HepG2 (cell line): Measurements from ENCODE around the gene MPP7. TPM values are rescaled to one million over a fixed set of nuclear protein-coding genes. Genes with fewer than 3 reads are reported as not detected.

Experiments used
- ATAC-seq: fragments of 200-7000 bp; cut with Tn5 transposase; 3 replicates; pipeline ENCODE4 v1.9.1; 2020; ENCODE audit warnings: mild to moderate bottlenecking, moderate library complexity
- BruUV-seq: library from RNA; stranded (reverse); fragments of 400-500 nt; replicated peaks from 2 replicates; lab custom pipeline; 2021; lab: Mats Ljungman, UMichigan
- CTCF ChIA-PET: fragments of 300-600 bp; formaldehyde crosslinking; extraction: SDS; loops from one replicate; lab custom pipeline; 2021; ENCODE audit warnings: low total read pairs, inconsistent platforms, low intra/inter-chr PET ratio; lab: Yijun Ruan, JAX
- POLR2A ChIA-PET: fragments of 350-600 bp; sonication (Branson Sonifier 250); formaldehyde crosslinking; loops from one replicate; lab custom pipeline; 2020; ENCODE audit warnings: antibody characterized with exemption, inconsistent platforms; lab: Yijun Ruan, JAX
- DNase-seq: peaks from one replicate; pipeline ENCODE4 v3.0.0-alpha.2; 2015; ENCODE audit warnings: low spot score
- FAIRE-seq: peaks from 3 replicates; lab custom pipeline; 2011; peaks lifted over from hg19 to GRCh38; lab: Jason Lieb, UNC
- H2AFZ ChIP-seq: one replicate; pipeline ENCODE4 v1.6.1; 2011; ENCODE audit warnings: low read length, inconsistent platforms
- H3K27ac ChIP-seq: fragments of 300-600 bp; 3 replicates; pipeline ENCODE4 v1.8.0; 2011; ENCODE audit warnings: mixed run types, mild to moderate bottlenecking, mixed read lengths, low read length, inconsistent platforms; ENCODE audit not compliant: insufficient read depth; ENCODE audit errors: extremely low read length
- H3K27me3 ChIP-seq, 2 experiments: fragments of 200-600 bp in 1 of 2; 2 replicates in 1 of 2; 3 replicates in 1 of 2; pipeline versions ENCODE4 v1.6.0 to v1.8.0; 2011; ENCODE audit warnings: low read length in 2 of 2, mild to moderate bottlenecking in 2 of 2, moderate library complexity in 2 of 2, inconsistent platforms in 1 of 2; ENCODE audit not compliant: insufficient read depth in 2 of 2, control insufficient read depth in 1 of 2
- H3K36me3 ChIP-seq, 2 experiments: fragments of 200-600 bp in 1 of 2; replicated peaks in 1 of 2; 2 replicates in 1 of 2; 3 replicates in 1 of 2; pipeline versions ENCODE4 v1.5.1 to v1.8.0; 2011; ENCODE audit warnings: low read length in 2 of 2, inconsistent platforms in 1 of 2; ENCODE audit not compliant: insufficient read depth in 2 of 2, control insufficient read depth in 1 of 2
- H3K4me1 ChIP-seq: 2 replicates; pipeline ENCODE4 v1.5.1; 2012; ENCODE audit warnings: low read length, inconsistent platforms; ENCODE audit not compliant: insufficient read depth
- H3K4me2 ChIP-seq: 2 replicates; pipeline ENCODE4 v1.6.0; 2011; ENCODE audit warnings: low read depth, low read length, inconsistent platforms
- H3K4me3 ChIP-seq, 3 experiments: fragments of 200-600 bp in 1 of 3; sonication (generic), shearing (Covaris generic) in 1 of 3; replicated peaks in 1 of 3; 2 replicates each; pipeline ENCODE4 v1.5.1; 2011 to 2016; ENCODE audit warnings: low read length in 3 of 3, inconsistent platforms in 2 of 3, low read depth in 2 of 3, mild to moderate bottlenecking in 2 of 3, control low read depth in 1 of 3, mixed read lengths in 1 of 3; ENCODE audit not compliant: insufficient read depth in 1 of 3
- H3K79me2 ChIP-seq: one replicate; pipeline ENCODE4 v1.6.1; 2011; ENCODE audit warnings: low read length, inconsistent platforms; ENCODE audit not compliant: insufficient read depth
- H3K9ac ChIP-seq: 2 replicates; pipeline ENCODE4 v1.6.0; 2011; ENCODE audit warnings: mild to moderate bottlenecking, low read depth, low read length, inconsistent platforms; ENCODE audit not compliant: insufficient read depth
- H3K9me3 ChIP-seq: 2 replicates; pipeline ENCODE4 v1.5.1; 2012; ENCODE audit warnings: mild to moderate bottlenecking, low read length
- H4K20me1 ChIP-seq: 2 replicates; pipeline ENCODE4 v1.6.0; 2011; ENCODE audit warnings: inconsistent platforms, mild to moderate bottlenecking, low read length, moderate library complexity; ENCODE audit not compliant: insufficient read depth
- AGO1 ChIP-seq: fragments of 200-400 bp; formaldehyde crosslinking; IDR thresholded peaks from 2 replicates; pipeline ENCODE4 v1.6.1; 2017; ENCODE audit warnings: mild to moderate bottlenecking, low read depth, low read length, moderate library complexity; ENCODE audit not compliant: poor library complexity, severe bottlenecking
- FOXA1 ChIP-seq, 2 experiments: fragments of 450-650 bp in 1 of 2; sonication (generic) in 1 of 2; formaldehyde crosslinking in 1 of 2; IDR thresholded peaks; 2 replicates each; pipeline versions ENCODE4 v1.4.0 to v1.6.1; 2016 to 2020; ENCODE audit warnings: missing genetic modification reagents in 1 of 2
- FOXP1 ChIP-seq, 2 experiments: fragments of 450-650 bp in 1 of 2; IDR thresholded peaks; 2 replicates each; pipeline ENCODE4 v1.6.1; 2017 to 2018; ENCODE audit warnings: antibody characterized with exemption in 1 of 2
- FOXP4 ChIP-seq: sonication (generic); formaldehyde crosslinking; IDR thresholded peaks from 2 replicates; pipeline ENCODE4 v1.4.0; 2020; ENCODE audit warnings: missing genetic modification reagents
- GLMP ChIP-seq: sonication (generic); formaldehyde crosslinking; IDR thresholded peaks from 2 replicates; pipeline ENCODE4 v1.9.0; 2021; ENCODE audit warnings: missing genetic modification reagents, mild to moderate bottlenecking, borderline replicate concordance
- IRX3 ChIP-seq: sonication (generic); formaldehyde crosslinking; IDR thresholded peaks from 2 replicates; pipeline ENCODE4 v1.8.1; 2023; ENCODE audit warnings: mild to moderate bottlenecking, low read depth, missing genetic modification reagents, borderline replicate concordance
- PHF21A ChIP-seq: sonication (generic); formaldehyde crosslinking; IDR thresholded peaks from 2 replicates; pipeline ENCODE4 v1.5.0; 2020; ENCODE audit warnings: mild to moderate bottlenecking, missing genetic modification reagents
- SMAD1 ChIP-seq: sonication (generic); formaldehyde crosslinking; IDR thresholded peaks from 2 replicates; pipeline ENCODE4 v1.4.0; 2020; ENCODE audit warnings: missing genetic modification reagents, low read depth, mild to moderate bottlenecking, borderline replicate concordance
- TEAD3 ChIP-seq: optimal IDR thresholded peaks from 2 replicates; pipeline ENCODE3; 2016; ENCODE audit warnings: borderline replicate concordance
- UBTF ChIP-seq: sonication (generic); formaldehyde crosslinking; IDR thresholded peaks from 2 replicates; pipeline ENCODE4 v1.4.0; 2020; ENCODE audit warnings: mild to moderate bottlenecking, missing genetic modification reagents
- WIZ ChIP-seq: sonication (generic); formaldehyde crosslinking; IDR thresholded peaks from 2 replicates; pipeline ENCODE4 v1.5.1; 2020; ENCODE audit warnings: mild to moderate bottlenecking, missing genetic modification reagents
- ZFP36L2 ChIP-seq: sonication (generic); formaldehyde crosslinking; IDR thresholded peaks from 2 replicates; pipeline ENCODE4 v1.4.0; 2020; ENCODE audit warnings: missing genetic modification reagents
- ZNF121 ChIP-seq: sonication (generic); formaldehyde crosslinking; IDR thresholded peaks from 2 replicates; pipeline ENCODE4 v1.5.0; 2020; ENCODE audit warnings: mild to moderate bottlenecking, missing genetic modification reagents
- ZNF34 ChIP-seq: sonication (generic); formaldehyde crosslinking; IDR thresholded peaks from 2 replicates; pipeline ENCODE4 v1.4.0; 2020; ENCODE audit warnings: mild to moderate bottlenecking, missing genetic modification reagents, borderline replicate concordance
- ZNF549 ChIP-seq: sonication (generic); formaldehyde crosslinking; IDR thresholded peaks from 2 replicates; pipeline ENCODE4 v1.5.0; 2020; ENCODE audit warnings: missing genetic modification reagents
- ZNF672 ChIP-seq: sonication (generic); formaldehyde crosslinking; IDR thresholded peaks from 2 replicates; pipeline ENCODE4 v1.8.1; 2022; ENCODE audit warnings: missing genetic modification reagents
- ZNF766 ChIP-seq: sonication (generic); formaldehyde crosslinking; IDR thresholded peaks from 2 replicates; pipeline ENCODE4 v1.5.0; 2020; ENCODE audit warnings: missing genetic modification reagents, borderline replicate concordance
- in situ Hi-C: cut with HindIII; loops from 2 replicates; pipeline ENCODE4 v1.10.0; 2017; ENCODE audit warnings: low pct_unique_long_range_greater_than_20kb; ENCODE audit not compliant: extremely low pct_ligation_motif_present
- intact Hi-C: fragments of 100-400 bp; cut with micrococcal nuclease; formaldehyde crosslinking; loops from one replicate; pipeline ENCODE4 v1.10.0; 2022; ENCODE audit not compliant: unreplicated experiment
- polyA plus RNA-seq, 8 experiments: library from polyadenylated mRNA; depleted of rRNA in 3 of 8; stranded (reverse) in 7 of 8; unstranded in 1 of 8; fragments of >200 nt; fragmentation: Illumina TruSeq in 4 of 8; extraction: Trizol in 4 of 8; gene quantifications; 2 replicates each; pipeline versions ENCODE4 v1.2.1 to v1.2.3, GENCODE V29; 2011 to 2016; ENCODE audit warnings: low read depth in 4 of 8, missing spikeins in 1 of 8, mixed read lengths in 1 of 8; ENCODE audit not compliant: insufficient read depth in 1 of 8
- total RNA-seq, 5 experiments: library from RNA; depleted of rRNA; stranded (reverse); fragments of >200 nt; fragmentation: Illumina TruSeq; extraction: Trizol; gene quantifications; 2 replicates each; pipeline ENCODE4 v1.2.3, GENCODE V29; 2016; ENCODE audit warnings: low read depth in 1 of 5

MPP7 gene
- total and polyA plus RNA-seq, 2 of the 13 experiments (the other 11 are each of a cell fraction or from before 2014, with no cell fraction given): 6.8 to 16.4 TPM

- TF ChIP-seq AGO1: no peak
- TF ChIP-seq ZFP36L2 (CRISPR knock-in tag): no peak
- no peak for TF ChIP-seq ZNF121
- no peak for TF ChIP-seq ZNF672 (CRISPR knock-in tag)
- TF ChIP-seq PHF21A: no peak
- TF ChIP-seq ZNF549 (CRISPR knock-in tag): no peak
- TF ChIP-seq GLMP (CRISPR knock-in tag): no peak
- no peak for TF ChIP-seq TEAD3 (CRISPR knock-in tag)
- no peak for TF ChIP-seq WIZ (CRISPR knock-in tag)
These were observed 17.0 kb downstream of the MPP7 start (continued) for GRCh38 chr10:28285816-28286215.

GRCh38 chr10:28284126-28284525 lies 18.7 kb downstream of the MPP7 start:
- peak overlapping the region; percentile 37; the same call in 1 of the 2 replicates for H3K4me2 ChIP-seq
- H2AFZ ChIP-seq: no peak overlapping the region
- FAIRE-seq (peak; percentile 54), ATAC-seq (peak; percentile 77), DNase-seq (peak; percentile 46)
- H3K27ac ChIP-seq: peak overlapping the region; percentile 44
- peak overlapping the region; percentile 27; the same call in 1 of the 2 replicates for H3K9ac ChIP-seq
- POLR2A ChIA-PET: no interaction called here
- in situ Hi-C loops: no loop called here
- no peaks in the 10 kb centered on the region for H3K9me3 ChIP-seq
- H3K4me1 ChIP-seq: peaks cover 41% of the 10 kb centered on the region
- no peaks in the 10 kb centered on the region for H3K27me3 ChIP-seq
- intact Hi-C loops: loop anchor here (1.0 kb wide), 1 partner anchor 8 kb away; no protein-coding TSS in a partner anchor
- CTCF ChIA-PET: no interaction called here
- no peaks in the 10 kb centered on the region for H4K20me1 ChIP-seq
- BruUV-seq: no TSS peak
- H3K79me2 ChIP-seq: peaks cover 10% of the 10 kb centered on the region
- no peak overlapping the region for H3K4me3 ChIP-seq
- no peaks in the 10 kb centered on the region for H3K36me3 ChIP-seq
- TF ChIP-seq FOXA1 (IDR thresholded peaks at IDR 0.05): no peak
- peak; percentile 49; the same call in 1 of the 2 replicates for TF ChIP-seq FOXA1 (CRISPR knock-in tag; IDR thresholded peaks at IDR 0.05)
- TF ChIP-seq FOXP1 (IDR thresholded peaks at IDR 0.05): no peak
- TF ChIP-seq FOXP1 (CRISPR knock-in tag; IDR thresholded peaks at IDR 0.05): peak; percentile 72
- no peak for TF ChIP-seq UBTF
- TF ChIP-seq SMAD1 (CRISPR knock-in tag): no peak
- TF ChIP-seq IRX3 (CRISPR knock-in tag): no peak
- peak; percentile 58; the same call in 1 of the 2 replicates for TF ChIP-seq FOXP4 (CRISPR knock-in tag)
- no peak for TF ChIP-seq ZNF34 (CRISPR knock-in tag)
- TF ChIP-seq ZNF766 (CRISPR knock-in tag): no peak
